Heart right ventricle (tissue), 16 donors: ENCODE data around the gene ZFPM1. TPM values are rescaled to one million over a fixed set of nuclear protein-coding genes. Genes with fewer than 3 reads are reported as not detected.
A peak's percentile ranks its signal among the peaks of the same experiment; 100 is the strongest.

ENCODE experiments used
- ATAC-seq, 8 donors: fragments of 200-7000 bp; cut with Tn5 transposase; one replicate each; pipeline ENCODE4 v1.9.1; 2020; ENCODE audit warnings: mild to moderate bottlenecking in 8 of 8, moderate library complexity in 8 of 8, moderate number of reproducible peaks in 1 of 8
- DNase-seq, 2 donors: peaks; one replicate each; pipeline ENCODE4 v3.0.0-alpha.2; 2020
- H3K27ac ChIP-seq, 10 donors: fragments of 200-600 bp; sonication (generic) in 2 of 10; one replicate each; pipeline versions ENCODE4 v1.5.0 to v1.8.0; 2020 to 2022; ENCODE audit warnings: mild to moderate bottlenecking in 3 of 10
- H3K27me3 ChIP-seq, 7 donors: fragments of 200-600 bp; one replicate each; pipeline ENCODE4 v1.8.0; 2021 to 2022; ENCODE audit warnings: mild to moderate bottlenecking in 2 of 7
- H3K36me3 ChIP-seq, 9 donors: fragments of 200-600 bp; sonication (generic) in 1 of 9; one replicate each; pipeline versions ENCODE4 v1.5.0 to v1.8.0; 2020 to 2022; ENCODE audit warnings: mild to moderate bottlenecking in 2 of 9
- H3K4me1 ChIP-seq, 9 donors: fragments of 200-600 bp; sonication (generic) in 1 of 9; one replicate each; pipeline versions ENCODE4 v1.5.0 to v1.8.0; 2020 to 2022; ENCODE audit warnings: mild to moderate bottlenecking in 4 of 9
- H3K4me3 ChIP-seq, 10 donors: fragments of 200-600 bp; sonication (generic) in 2 of 10; one replicate each; pipeline versions ENCODE4 v1.5.0 to v1.8.0; 2020 to 2022; ENCODE audit warnings: mild to moderate bottlenecking in 7 of 10, moderate library complexity in 2 of 10
- H3K9me3 ChIP-seq, 11 donors: fragments of 200-600 bp in 10 of 11; sonication (generic) in 2 of 11; one replicate each; pipeline versions ENCODE4 v1.5.0 to v1.8.0; 2013 to 2022; ENCODE audit warnings: mild to moderate bottlenecking in 2 of 11, control low read depth in 1 of 11, moderate library complexity in 1 of 11
- CTCF ChIP-seq, 9 donors: fragments of 200-600 bp; sonication (generic) in 2 of 9; IDR thresholded peaks; one replicate each; pipeline versions ENCODE4 v1.5.0 to v1.8.0; 2021 to 2022; ENCODE audit warnings: antibody characterized with exemption in 9 of 9, mild to moderate bottlenecking in 5 of 9, moderate library complexity in 1 of 9
- WGBS, 2 donors: extraction: QIAGEN DNeasy Blood & Tissue Kit; methylation state at CpG; one replicate each; pipeline ENCODE4 v1.1.7; 2013; ENCODE audit warnings: inconsistent platforms in 1 of 2; 5-methylcytosine and 5-hydroxymethylcytosine counted together
- intact Hi-C, 10 donors: fragments of 100-400 bp; cut with DNase I; formaldehyde crosslinking; loops; one replicate each; pipeline versions ENCODE4 v1.11.1 to v1.14.2; 2022
- polyA plus RNA-seq, 2 donors: library from polyadenylated mRNA; stranded (reverse); fragments of 200-250 nt; gene quantifications; one replicate each; pipeline ENCODE4 v1.2.3, GENCODE V29; 2013
- total RNA-seq, 10 donors: library from RNA; stranded (reverse); fragmentation: NEBNext Ultra II Directional in 3 of 10; extraction: Animal tissue kit (Norgen Biotek cat#: 25700) in 3 of 10; gene quantifications; one replicate each; pipeline versions ENCODE4 v1.2.1 to v1.2.4, GENCODE V29; 2021 to 2023
- donor health status: Arrhythmogenic right ventricular cardiomyopathy.
- donor health status: ischemic (EF 13 %, LVEDD 7.1; RV severe dilation, severe dysfunction).
- donor health status: healthy with polysubstance abuse.
- donor health status: DM: no; HTN: yes; CAD: no.
- donor health status: DM: no; HTN: no; CAD: no.
- donor health status: ischemic (EF 25% LVEDD 6.9; RV normal size, moderate dysfunction).
- donor health status: ischemic (EF 25% LVEDD 5.7; RV mildly dilated, moderate dysfunction).
- donor health status: healthy.
- donor health status: DM: yes; HTN: yes; CAD: no.
- donor health status: Ischemic cardiomyopathy.
- donor health status: ischemic (EF 35%, LVEDD 5.7; RV mildly dilated, moderate dysfunction).
- donor health status: nonischemic (EF 11% LVEDD 7.7; RV severe dilation, severe dysfunction).
- donor health status: DM: yes; HTN: yes; CAD: no.
- donor health status: PGD.
- donor health status: ischemic (EF 29% LVEDD 5.4; RV normal size, mild dysfunction).
- donor health status: nonischemic (EF 23%, LVEDD 6.1; RV moderate dilation, normal function).

Gene ZFPM1
- total and polyA plus RNA-seq, 12 donors: 2.0 to 10.4 (median 4.4) TPM

GRCh38 chr16:88553739-88554138, 100.7 kb downstream of the ZFPM1 start:
- H3K27me3 ChIP-seq: peaks cover 0 to 67% (median 30%) of the 10 kb centered on the region in 7 donors
- intact Hi-C loops: loop anchor here in 1 of 10 donors (10.0 kb wide), 1 partner anchor 109 kb away; no protein-coding TSS in a partner anchor
- TF ChIP-seq CTCF (IDR thresholded peaks at IDR 0.05): no peak
- H3K36me3 ChIP-seq: no peaks in the 10 kb centered on the region
- H3K27ac ChIP-seq: no peak overlapping the region
- no peaks in the 10 kb centered on the region for H3K9me3 ChIP-seq
- peaks cover 0 to 17% (median 10%) of the 10 kb centered on the region in 9 donors for H3K4me1 ChIP-seq
- DNase-seq: no peak
- H3K4me3 ChIP-seq: no peak overlapping the region
- no peak for ATAC-seq
- 66 to 80% methylated on average over 16 of the region's 16 CpGs for WGBS, 2 donors

GRCh38 chr16:88554711-88555264, 101.7 kb downstream of the ZFPM1 start:
- H3K36me3 ChIP-seq: no peaks in the 10 kb centered on the region
- no peak overlapping the region for H3K4me3 ChIP-seq
- WGBS, 2 donors: 67 to 76% methylated on average over 15 of the region's 15 CpGs
- no peaks in the 10 kb centered on the region for H3K9me3 ChIP-seq
- no peak for ATAC-seq
- peaks cover 0 to 64% (median 30%) of the 10 kb centered on the region in 7 donors for H3K27me3 ChIP-seq
- H3K27ac ChIP-seq: no peak overlapping the region
- DNase-seq: no peak
- intact Hi-C loops: loop anchor here in 1 of 10 donors (10.0 kb wide), 1 partner anchor 110 kb away; no protein-coding TSS in a partner anchor
- peaks cover 0 to 22% (median 13%) of the 10 kb centered on the region in 9 donors for H3K4me1 ChIP-seq
- TF ChIP-seq CTCF (IDR thresholded peaks at IDR 0.05): no peak

- TF ChIP-seq CTCF (IDR thresholded peaks at IDR 0.05): no peak
- DNase-seq: no peak
- H3K9me3 ChIP-seq: no peaks in the 10 kb centered on the region
- intact Hi-C loops: loop anchor here in 1 of 10 donors (10.0 kb wide), 1 partner anchor 112 kb away; no protein-coding TSS in a partner anchor
- H3K27me3 ChIP-seq: peaks cover 0 to 56% (median 30%) of the 10 kb centered on the region in 7 donors
- peaks cover 0 to 10% (median 4%) of the 10 kb centered on the region in 9 donors for H3K4me1 ChIP-seq
- H3K4me3 ChIP-seq: no peak overlapping the region
- ATAC-seq: no peak
- no peaks in the 10 kb centered on the region for H3K36me3 ChIP-seq
- 73 to 83% methylated on average over 13 to 15 of the region's 15 CpGs for WGBS, 2 donors
- no peak overlapping the region for H3K27ac ChIP-seq
Observed at GRCh38 chr16:88556294-88556988, 103.4 kb downstream of the ZFPM1 start.

- intact Hi-C loops: loop anchor here in 1 of 10 donors (10.0 kb wide), 1 partner anchor 114 kb away; no protein-coding TSS in a partner anchor
- WGBS, 2 donors: 46 to 49% methylated on average over 34 to 44 of the region's 45 CpGs
- peak; percentile 61 to 78 for DNase-seq
- H3K4me3 ChIP-seq: no peak overlapping the region
- TF ChIP-seq CTCF (IDR thresholded peaks at IDR 0.05): peak; percentile 18 to 64 (median 53)
- no peak overlapping the region for H3K27ac ChIP-seq
- peaks cover 0 to 16% (median 8%) of the 10 kb centered on the region in 9 donors for H3K4me1 ChIP-seq
- H3K9me3 ChIP-seq: no peaks in the 10 kb centered on the region
- no peaks in the 10 kb centered on the region for H3K36me3 ChIP-seq
- H3K27me3 ChIP-seq: peaks cover 0 to 43% (median 27%) of the 10 kb centered on the region in 7 donors
- peak; percentile 31 to 82 (median 72) for ATAC-seq
Observed at GRCh38 chr16:88558457-88559442, 105.7 kb downstream of the ZFPM1 start.
